ENCODE results near the gene CELSR2. TPM values are rescaled to one million over a fixed set of nuclear protein-coding genes. Genes with fewer than 3 reads are reported as not detected.

The CELSR2 gene
- total RNA-seq, 1 experiment from 2014 or later: 17.1 TPM

DNA sequence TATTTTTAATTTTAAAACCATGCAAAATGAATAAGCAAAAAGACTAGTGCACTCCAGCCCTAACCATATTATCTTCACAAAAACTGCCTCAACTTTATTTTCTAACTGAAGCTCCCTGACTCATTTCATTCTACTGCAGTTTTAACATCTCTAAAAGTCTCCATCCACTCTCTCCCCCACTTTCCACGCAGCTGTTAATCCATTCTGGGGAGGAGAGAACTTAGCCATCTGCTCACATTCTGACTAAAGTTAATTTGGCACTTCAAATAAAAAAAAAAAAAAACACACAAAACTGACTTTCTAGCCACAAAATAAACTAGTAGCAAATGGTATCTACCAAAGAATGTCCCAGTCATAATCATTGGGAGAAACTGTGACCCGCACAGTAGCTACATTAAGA lies 62.9 kb downstream of the CELSR2 start:
- no peaks in the 10 kb centered on the region for H3K9me3 ChIP-seq (ENCODE audit: control insufficient read depth in 1 of 2, insufficient read depth in 1 of 2, low read depth in 1 of 2, low read length in 2 of 2)
- ATAC-seq: no peak
- no TSS peak for BruUV-seq (replicated peaks)
- RAD21 ChIA-PET (ENCODE audit: low non-redundant PET in 1 of 2, low total read pairs in 2 of 2, uncharacterized antibody in 2 of 2, unreplicated experiment in 2 of 2): no interaction called here
- no peaks in the 10 kb centered on the region for H3K79me2 ChIP-seq (ENCODE audit: insufficient read depth, low read length)
- POLR2A ChIA-PET: no interaction called here
- no peak for TF ChIP-seq SP1 (IDR thresholded peaks at IDR 0.05; ENCODE audit: low read depth)
- TF ChIP-seq YY1 (IDR thresholded peaks at IDR 0.05; ENCODE audit: extremely low read depth, insufficient replicate concordance, low read depth, low read length): no peak
- no peak for TF ChIP-seq EGR1 (IDR thresholded peaks at IDR 0.05; ENCODE audit: low read depth)
- no peak for TF ChIP-seq POLR2AphosphoS5 (IDR thresholded peaks at IDR 0.05; ENCODE audit: low read depth, low read length)
- TF ChIP-seq CBX3 (IDR thresholded peaks at IDR 0.05; ENCODE audit: low read depth): no peak
- TF ChIP-seq ZNF274 (IDR thresholded peaks at IDR 0.05; ENCODE audit: low read depth, low read length): no peak
- TF ChIP-seq, protein P1, sequence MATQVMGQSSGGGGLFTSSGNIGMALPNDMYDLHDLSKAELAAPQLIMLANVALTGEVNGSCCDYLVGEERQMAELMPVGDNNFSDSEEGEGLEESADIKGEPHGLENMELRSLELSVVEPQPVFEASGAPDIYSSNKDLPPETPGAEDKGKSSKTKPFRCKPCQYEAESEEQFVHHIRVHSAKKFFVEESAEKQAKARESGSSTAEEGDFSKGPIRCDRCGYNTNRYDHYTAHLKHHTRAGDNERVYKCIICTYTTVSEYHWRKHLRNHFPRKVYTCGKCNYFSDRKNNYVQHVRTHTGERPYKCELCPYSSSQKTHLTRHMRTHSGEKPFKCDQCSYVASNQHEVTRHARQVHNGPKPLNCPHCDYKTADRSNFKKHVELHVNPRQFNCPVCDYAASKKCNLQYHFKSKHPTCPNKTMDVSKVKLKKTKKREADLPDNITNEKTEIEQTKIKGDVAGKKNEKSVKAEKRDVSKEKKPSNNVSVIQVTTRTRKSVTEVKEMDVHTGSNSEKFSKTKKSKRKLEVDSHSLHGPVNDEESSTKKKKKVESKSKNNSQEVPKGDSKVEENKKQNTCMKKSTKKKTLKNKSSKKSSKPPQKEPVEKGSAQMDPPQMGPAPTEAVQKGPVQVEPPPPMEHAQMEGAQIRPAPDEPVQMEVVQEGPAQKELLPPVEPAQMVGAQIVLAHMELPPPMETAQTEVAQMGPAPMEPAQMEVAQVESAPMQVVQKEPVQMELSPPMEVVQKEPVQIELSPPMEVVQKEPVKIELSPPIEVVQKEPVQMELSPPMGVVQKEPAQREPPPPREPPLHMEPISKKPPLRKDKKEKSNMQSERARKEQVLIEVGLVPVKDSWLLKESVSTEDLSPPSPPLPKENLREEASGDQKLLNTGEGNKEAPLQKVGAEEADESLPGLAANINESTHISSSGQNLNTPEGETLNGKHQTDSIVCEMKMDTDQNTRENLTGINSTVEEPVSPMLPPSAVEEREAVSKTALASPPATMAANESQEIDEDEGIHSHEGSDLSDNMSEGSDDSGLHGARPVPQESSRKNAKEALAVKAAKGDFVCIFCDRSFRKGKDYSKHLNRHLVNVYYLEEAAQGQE (IDR thresholded peaks at IDR 0.05; ENCODE audit: low read depth): no peak
- TF ChIP-seq, protein P2, sequence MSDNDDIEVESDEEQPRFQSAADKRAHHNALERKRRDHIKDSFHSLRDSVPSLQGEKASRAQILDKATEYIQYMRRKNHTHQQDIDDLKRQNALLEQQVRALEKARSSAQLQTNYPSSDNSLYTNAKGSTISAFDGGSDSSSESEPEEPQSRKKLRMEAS (IDR thresholded peaks at IDR 0.05): no peak
- no peak for TF ChIP-seq EZH2phosphoT487 (IDR thresholded peaks at IDR 0.05; ENCODE audit: borderline replicate concordance)
- TF ChIP-seq ZFX (IDR thresholded peaks at IDR 0.05): no peak
- TF ChIP-seq, protein P3, sequence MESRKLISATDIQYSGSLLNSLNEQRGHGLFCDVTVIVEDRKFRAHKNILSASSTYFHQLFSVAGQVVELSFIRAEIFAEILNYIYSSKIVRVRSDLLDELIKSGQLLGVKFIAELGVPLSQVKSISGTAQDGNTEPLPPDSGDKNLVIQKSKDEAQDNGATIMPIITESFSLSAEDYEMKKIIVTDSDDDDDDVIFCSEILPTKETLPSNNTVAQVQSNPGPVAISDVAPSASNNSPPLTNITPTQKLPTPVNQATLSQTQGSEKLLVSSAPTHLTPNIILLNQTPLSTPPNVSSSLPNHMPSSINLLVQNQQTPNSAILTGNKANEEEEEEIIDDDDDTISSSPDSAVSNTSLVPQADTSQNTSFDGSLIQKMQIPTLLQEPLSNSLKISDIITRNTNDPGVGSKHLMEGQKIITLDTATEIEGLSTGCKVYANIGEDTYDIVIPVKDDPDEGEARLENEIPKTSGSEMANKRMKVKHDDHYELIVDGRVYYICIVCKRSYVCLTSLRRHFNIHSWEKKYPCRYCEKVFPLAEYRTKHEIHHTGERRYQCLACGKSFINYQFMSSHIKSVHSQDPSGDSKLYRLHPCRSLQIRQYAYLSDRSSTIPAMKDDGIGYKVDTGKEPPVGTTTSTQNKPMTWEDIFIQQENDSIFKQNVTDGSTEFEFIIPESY (IDR thresholded peaks at IDR 0.05; ENCODE audit: extremely low read depth, insufficient replicate concordance, low read length): no peak
- CTCF ChIA-PET: no interaction called here
- no peak overlapping the region for H3K4me2 ChIP-seq (ENCODE audit: low read length)
- H3K4me3 ChIP-seq (replicated peaks in 1 of 2; ENCODE audit: low read depth in 1 of 2, low read length in 2 of 2): no peak overlapping the region
- H3K27ac ChIP-seq (ENCODE audit: low read depth, low read length): no peak overlapping the region
- intact Hi-C loops (cut with micrococcal nuclease): no loop called here
- H4K20me1 ChIP-seq (ENCODE audit: insufficient read depth): no peaks in the 10 kb centered on the region
- H3K9me2 ChIP-seq (ENCODE audit: insufficient read depth): no peaks in the 10 kb centered on the region
- 0 out of 4 replicates have a peak, but pooled peaks cover 0 to 2% of the 10 kb centered on the region in 2 experiments for H3K4me1 ChIP-seq (ENCODE audit: control insufficient read depth in 1 of 2, insufficient read depth in 2 of 2, low read length in 2 of 2)
- no peak overlapping the region for H2AFZ ChIP-seq (ENCODE audit: low read depth, low read length, poor library complexity, severe bottlenecking)
- no peaks in the 10 kb centered on the region; a peak in 1 of 4 replicates for H3K36me3 ChIP-seq (ENCODE audit: control insufficient read depth in 1 of 2, insufficient read depth in 2 of 2, low read length in 2 of 2)
- no peak for DNase-seq (ENCODE audit: low read depth, low spot score)
- H3K27me3 ChIP-seq (ENCODE audit: insufficient read depth, low read length): no peaks in the 10 kb centered on the region
- no peak overlapping the region for H3K9ac ChIP-seq (ENCODE audit: low read length)
